GM21619 (cell line): ENCODE measurements around the gene HARS1.
"Not testable (repeated sequence)": the region's sequence is repeated elsewhere in the genome, so short reads cannot be mapped to it uniquely, and the experiment has no call there.

ENCODE experiments used
- ATAC-seq: cut with Tn5 transposase; IDR thresholded peaks from one replicate; pipeline ENCODE4 v1.9.1; 2021; ENCODE audit not compliant: unreplicated experiment

Gene HARS1

GRCh38 chr5:140690941-140691924 lies at the start of gene HARS1, which contains the start of gene HARS2:
Gene HARS1 (minus strand): TSS chr5:140691370. CDS start chr5:140691304, 66 bp downstream.
Gene HARS2 (plus strand): TSS chr5:140691455. CDS start chr5:140691649, 194 bp downstream.
- peak; percentile 98 for ATAC-seq

- ATAC-seq = no peak
These were observed 46.3 kb upstream of the HARS1 start for GRCh38 chr5:140737486-140737885.

- ATAC-seq = no peak
These were observed 43.2 kb upstream of the HARS1 start for GRCh38 chr5:140734354-140734753.

GRCh38 chr5:140733098-140733497 lies 41.9 kb upstream of the HARS1 start:
- ATAC-seq = no peak

- ATAC-seq = peak; percentile 95
These were observed 34.8 kb upstream of the HARS1 start for GRCh38 chr5:140725799-140726471.

GRCh38 chr5:140721395-140721794 lies 30.2 kb upstream of the HARS1 start:
- not testable (repeated sequence) for ATAC-seq

- ATAC-seq = not testable (repeated sequence)
These were observed 29.6 kb upstream of the HARS1 start for GRCh38 chr5:140720738-140721137.

- ATAC-seq = no peak
These were observed 27.1 kb upstream of the HARS1 start for GRCh38 chr5:140718266-140718592.

GRCh38 chr5:140716238-140716637 lies 25.1 kb upstream of the HARS1 start:
- ATAC-seq = not testable (repeated sequence)

- ATAC-seq = no peak
These were observed 22.5 kb upstream of the HARS1 start for GRCh38 chr5:140713562-140714094.

GRCh38 chr5:140711794-140712193 lies 20.6 kb upstream of the HARS1 start:
- no peak for ATAC-seq

GRCh38 chr5:140710899-140711552 lies 19.9 kb upstream of the HARS1 start:
- ATAC-seq = peak; percentile 86

- not testable (repeated sequence) for ATAC-seq
These were observed 17.6 kb upstream of the HARS1 start for GRCh38 chr5:140708787-140709186.

- no peak for ATAC-seq
These were observed 16.6 kb upstream of the HARS1 start for GRCh38 chr5:140707812-140708211.

GRCh38 chr5:140700177-140701144 lies 9.3 kb upstream of the HARS1 start, which contains the start of gene ZMAT2:
Gene ZMAT2 (plus strand): TSS chr5:140700447. CDS start chr5:140700461, 14 bp downstream.
- peak; percentile 98 for ATAC-seq

- no peak for ATAC-seq
These were observed 5.8 kb upstream of the HARS1 start for GRCh38 chr5:140696891-140697492.

GRCh38 chr5:140694276-140694675 lies 3.1 kb upstream of the HARS1 start:
- ATAC-seq = no peak

GRCh38 chr5:140690376-140690932 lies 716 bp downstream of the HARS1 start:
- peak; percentile 2 for ATAC-seq

GRCh38 chr5:140678993-140679392 lies 12.2 kb downstream of the HARS1 start:
- ATAC-seq = no peak
